ENCODE data around the gene CCSER2.
A peak's percentile ranks its signal among the peaks of the same experiment; 100 is the strongest.
"Not testable (repeated sequence)": the region's sequence is repeated elsewhere in the genome, so short reads cannot be mapped to it uniquely, and the experiment has no call there.

Gene CCSER2

DNA sequence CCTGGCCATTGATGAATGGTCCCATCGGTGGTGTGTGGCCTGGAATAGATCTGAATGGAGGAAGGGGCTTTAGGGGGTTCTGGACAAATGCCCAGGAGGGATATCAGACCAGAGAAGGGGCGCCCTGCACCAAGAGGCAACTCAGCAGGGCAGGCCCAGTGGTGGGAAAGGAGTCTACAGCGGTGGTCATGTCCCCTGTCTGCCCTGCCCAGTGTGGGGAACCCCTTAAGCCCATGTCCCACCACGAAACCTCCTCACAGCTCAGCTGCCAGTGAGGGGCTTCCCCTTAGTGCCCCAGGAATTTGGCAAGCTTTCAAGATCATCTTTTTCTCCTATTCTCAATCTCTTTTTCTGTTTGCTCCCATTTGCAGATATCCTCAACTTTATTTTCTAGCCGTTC lies 14.1 kb upstream of the CCSER2 start:
- DNase-seq (ENCODE audit: low spot score): no peak

DNA sequence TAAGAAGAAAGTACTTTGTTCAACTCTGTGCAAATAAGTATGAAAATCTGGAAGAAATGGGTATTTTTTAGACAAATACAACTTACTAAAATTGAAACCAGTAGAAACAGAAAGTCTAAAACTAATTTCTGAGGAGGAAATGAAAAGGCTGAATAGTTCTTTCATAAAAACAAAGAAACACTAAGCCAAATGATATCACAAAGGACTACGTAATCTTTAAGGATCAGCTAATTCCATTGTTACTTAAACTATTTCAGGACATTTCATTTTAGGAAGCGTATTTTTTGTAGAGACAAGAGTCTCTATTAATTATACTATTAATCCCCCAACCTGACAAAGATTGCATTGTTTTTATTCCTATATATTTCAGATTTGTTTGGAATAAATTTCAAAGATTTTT lies 11.2 kb upstream of the CCSER2 start:
- DNase-seq (ENCODE audit: low spot score): no peak

DNA sequence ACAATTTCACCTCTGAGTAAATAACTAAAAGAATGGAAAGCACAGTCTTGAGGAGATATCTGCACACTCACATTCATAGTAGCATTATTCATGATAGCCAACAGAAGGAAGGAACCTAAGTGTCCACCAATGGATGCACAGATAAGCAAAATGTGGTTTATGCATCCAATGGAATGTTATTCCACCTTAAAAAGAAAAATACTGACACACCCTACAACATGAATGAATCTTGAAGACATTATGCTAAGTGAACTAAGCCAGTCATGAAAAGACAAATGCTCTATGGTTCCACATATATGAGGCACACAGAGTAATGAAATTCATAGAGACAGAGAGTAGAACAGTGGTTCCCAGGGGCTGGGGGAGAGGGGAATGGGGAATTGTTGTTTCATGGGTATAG lies 6.5 kb upstream of the CCSER2 start:
- DNase-seq (ENCODE audit: low spot score): no peak

- DNase-seq (ENCODE audit: low spot score): not testable (repeated sequence)
Observed at GRCh38 chr10:84323566-84323965, 4.8 kb upstream of the CCSER2 start.

DNA sequence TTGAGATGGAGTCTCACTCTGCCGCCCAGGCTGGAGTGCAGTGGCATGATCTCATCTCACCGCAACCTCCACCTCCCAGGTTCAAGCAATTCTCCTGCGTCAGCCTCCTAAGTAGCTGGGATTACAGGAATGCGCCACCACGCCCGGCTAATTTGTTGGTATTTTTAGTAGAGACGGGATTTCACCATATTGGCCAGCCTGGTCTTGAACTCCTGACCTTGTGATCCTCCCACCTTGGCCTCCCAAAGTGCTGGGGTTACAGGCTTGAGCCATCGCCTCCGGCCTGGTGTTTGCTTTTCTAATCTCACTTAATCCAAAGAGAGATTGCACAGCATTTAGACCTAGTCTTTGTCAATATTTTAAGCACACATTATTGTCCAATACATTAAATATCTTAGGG lies 1.4 kb upstream of the CCSER2 start:
- not testable (repeated sequence) for DNase-seq (ENCODE audit: low spot score)

- DNase-seq (ENCODE audit: low spot score): peak; percentile 22
Observed at GRCh38 chr10:84329196-84329611, 815 bp downstream of the CCSER2 start.

DNA sequence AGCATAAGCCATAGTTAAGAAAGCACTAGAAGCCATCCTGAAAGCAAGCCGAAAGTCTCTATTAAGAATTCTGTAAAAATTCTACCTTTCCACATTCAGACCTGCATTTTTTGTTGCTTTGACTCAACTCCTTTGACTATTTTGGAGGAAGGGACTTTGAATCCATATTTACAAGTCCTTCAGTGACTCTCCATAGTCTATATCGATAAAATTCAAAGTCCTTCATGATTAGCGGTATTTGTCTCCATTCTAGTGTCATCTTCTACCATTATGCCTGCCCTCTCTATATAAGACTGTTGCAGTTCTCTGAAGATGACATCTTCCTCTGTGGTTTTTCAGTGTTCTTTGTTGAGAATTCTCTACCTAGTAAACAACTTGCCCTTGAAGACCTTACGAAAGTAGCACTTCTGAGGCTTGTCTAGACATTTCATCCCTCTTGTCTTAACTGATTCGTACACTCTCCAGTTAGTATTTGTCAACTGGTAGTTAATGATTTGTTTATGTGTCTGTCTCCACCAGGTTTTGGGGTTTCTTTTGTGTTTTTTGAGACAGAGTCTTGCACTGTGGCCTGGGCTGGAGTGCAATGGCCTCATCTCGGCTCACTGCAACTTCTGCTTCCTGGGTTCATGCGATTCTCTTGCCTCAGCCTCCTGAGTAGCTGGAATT lies 1.7 kb downstream of the CCSER2 start:
- DNase-seq (ENCODE audit: low spot score): no peak

DNA sequence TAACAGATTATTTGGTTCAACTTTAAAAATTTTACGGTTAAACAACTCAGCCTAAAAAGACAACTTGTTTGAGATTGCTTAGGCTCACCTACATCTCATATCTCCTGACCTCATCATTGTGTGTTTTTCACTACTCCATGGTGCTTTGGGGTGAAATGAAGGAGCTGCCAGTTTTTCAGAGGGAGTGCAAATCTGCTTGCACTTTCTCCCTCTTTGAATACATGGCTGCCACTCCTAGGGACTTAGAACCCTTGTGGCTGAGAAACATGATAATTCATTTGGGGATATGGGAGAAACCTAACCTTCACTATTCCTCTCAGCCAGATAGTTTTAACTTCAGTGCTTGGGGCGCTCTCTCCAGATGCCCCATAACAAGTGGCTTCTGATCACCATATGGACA lies 2.7 kb downstream of the CCSER2 start:
- DNase-seq (ENCODE audit: low spot score): no peak

DNA sequence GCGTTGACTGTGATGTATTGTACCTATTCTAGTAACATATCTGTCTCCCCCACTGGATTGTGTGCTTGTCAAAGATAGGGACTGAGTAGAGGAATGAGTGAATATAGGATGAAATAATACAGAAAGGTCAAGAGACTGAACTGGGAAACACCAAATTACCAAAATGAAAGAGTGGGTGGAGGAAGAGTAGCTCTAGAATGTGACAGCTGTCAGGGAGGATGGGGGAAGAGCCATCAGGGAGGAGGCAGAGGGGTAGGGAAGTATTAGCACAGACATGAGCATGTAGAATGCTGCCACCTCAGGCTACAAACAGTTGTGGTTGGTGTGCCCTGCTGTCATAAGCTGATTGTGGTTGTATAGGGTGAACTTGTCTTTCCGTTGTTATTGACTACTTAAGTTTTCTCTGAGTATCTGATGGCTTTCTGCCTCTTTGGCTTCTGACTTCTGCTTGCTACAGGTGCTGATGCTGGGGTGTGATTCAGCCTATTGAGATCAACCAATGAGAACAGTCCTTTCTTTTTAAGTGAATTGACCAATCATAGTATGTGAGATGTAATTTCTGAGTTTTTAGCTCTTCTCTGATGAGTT lies 5.6 kb downstream of the CCSER2 start:
- DNase-seq (ENCODE audit: low spot score): peak; percentile 35

DNA sequence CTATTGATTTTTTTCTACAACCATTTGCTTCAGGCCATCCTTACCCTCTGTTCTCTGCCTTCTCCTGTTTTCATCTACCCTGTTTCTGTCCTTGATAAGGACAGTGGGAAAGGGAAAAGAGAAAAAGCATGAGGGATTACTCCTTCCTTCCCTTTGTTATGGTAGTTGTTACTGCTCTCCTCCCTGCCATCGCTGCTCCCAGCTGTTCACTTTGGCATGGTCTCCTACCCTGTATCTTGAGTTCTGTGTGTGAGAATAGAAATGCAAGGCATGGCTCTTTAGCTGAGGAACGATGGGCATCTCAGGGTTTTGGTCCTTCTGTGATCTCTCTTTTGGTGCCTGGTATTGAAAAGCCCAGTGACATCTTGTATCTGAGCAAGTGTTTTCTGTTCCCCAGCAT lies 6.4 kb downstream of the CCSER2 start:
- no peak for DNase-seq (ENCODE audit: low spot score)

DNA sequence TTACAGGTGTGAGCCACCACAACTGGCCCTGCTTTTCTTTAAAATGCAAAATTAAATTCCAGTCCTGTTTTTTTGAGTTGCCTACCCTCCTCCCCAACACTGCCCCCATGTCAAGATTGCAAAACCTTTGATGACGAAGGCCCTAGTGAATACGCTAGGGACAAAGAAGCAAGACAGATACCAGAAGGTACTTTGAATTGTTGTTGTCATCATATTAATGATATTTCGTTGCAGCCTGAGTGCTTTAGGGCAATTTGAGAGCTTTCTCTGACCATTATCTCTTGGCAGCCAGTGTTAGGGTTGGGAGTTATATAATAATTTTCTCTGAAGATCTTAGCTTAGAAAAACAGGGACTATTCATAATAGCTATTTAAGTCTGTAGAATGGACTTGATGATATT lies 7.1 kb downstream of the CCSER2 start:
- no peak for DNase-seq (ENCODE audit: low spot score)

GRCh38 chr10:84336406-84337090 lies 8.2 kb downstream of the CCSER2 start:
- DNase-seq (ENCODE audit: low spot score): no peak

GRCh38 chr10:84337199-84337598 lies 8.8 kb downstream of the CCSER2 start:
- DNase-seq (ENCODE audit: low spot score): no peak

GRCh38 chr10:84339025-84339424 lies 10.6 kb downstream of the CCSER2 start:
- no peak for DNase-seq (ENCODE audit: low spot score)

GRCh38 chr10:84340187-84340586 lies 11.8 kb downstream of the CCSER2 start:
- DNase-seq (ENCODE audit: low spot score): no peak

GRCh38 chr10:84340632-84341537 lies 12.5 kb downstream of the CCSER2 start:
- no peak for DNase-seq (ENCODE audit: low spot score)

GRCh38 chr10:84341538-84341856 lies 13.1 kb downstream of the CCSER2 start:
- DNase-seq (ENCODE audit: low spot score): no peak

GRCh38 chr10:84341983-84342382 lies 13.6 kb downstream of the CCSER2 start:
- no peak for DNase-seq (ENCODE audit: low spot score)

GRCh38 chr10:84342584-84342983 lies 14.2 kb downstream of the CCSER2 start:
- DNase-seq (ENCODE audit: low spot score): no peak

DNA sequence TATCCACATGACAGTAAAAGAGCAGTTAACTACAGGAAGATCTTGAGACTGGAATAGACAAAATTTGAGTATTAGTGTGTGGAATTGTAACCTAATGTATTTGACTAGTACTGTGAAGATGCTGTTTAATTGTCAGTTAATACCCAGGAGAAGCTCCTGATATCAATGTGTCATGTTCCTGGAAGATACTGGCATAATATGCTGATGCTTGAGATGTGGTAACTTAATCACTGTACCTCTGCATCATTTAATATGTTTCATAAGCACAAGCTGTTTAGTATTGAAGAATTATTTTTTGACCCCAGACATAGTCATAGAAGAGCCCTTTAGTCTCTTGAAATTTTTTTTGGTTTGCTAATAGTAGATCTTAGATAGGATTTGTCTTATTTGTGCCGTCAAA lies 15.4 kb downstream of the CCSER2 start:
- DNase-seq (ENCODE audit: low spot score): no peak

GRCh38 chr10:84344526-84344925 lies 16.1 kb downstream of the CCSER2 start:
- no peak for DNase-seq (ENCODE audit: low spot score)

GRCh38 chr10:84347575-84348002 lies 19.2 kb downstream of the CCSER2 start:
- DNase-seq (ENCODE audit: low spot score): not testable (repeated sequence)

GRCh38 chr10:84348447-84348846 lies 20.1 kb downstream of the CCSER2 start:
- no peak for DNase-seq (ENCODE audit: low spot score)

All from SW480 (cell line).